OCI-LY7 (cell line): Measurements from ENCODE around the gene GP2.

Source experiments
- EZH2phosphoT487 ChIP-seq: fragments of 200-600 bp; sonication (generic); IDR thresholded peaks from 2 replicates; pipeline ENCODE4 v1.6.1; 2018; ENCODE audit warnings: low read depth, borderline replicate concordance, mild to moderate bottlenecking, mixed run types, antibody characterized with exemption, low read length, moderate library complexity, mixed read lengths
- TF ChIP-seq, protein P1 (sequence below): fragments of 200-600 bp; sonication (generic); conservative IDR thresholded peaks from 2 replicates; pipeline ENCODE4 v1.5.1; 2014; ENCODE audit warnings: mild to moderate bottlenecking, antibody characterized with exemption, low read length, moderate library complexity, mixed read lengths

GRCh38 chr16:20289571-20289970 lies 37.7 kb downstream of the GP2 start:
- TF ChIP-seq, protein P1, sequence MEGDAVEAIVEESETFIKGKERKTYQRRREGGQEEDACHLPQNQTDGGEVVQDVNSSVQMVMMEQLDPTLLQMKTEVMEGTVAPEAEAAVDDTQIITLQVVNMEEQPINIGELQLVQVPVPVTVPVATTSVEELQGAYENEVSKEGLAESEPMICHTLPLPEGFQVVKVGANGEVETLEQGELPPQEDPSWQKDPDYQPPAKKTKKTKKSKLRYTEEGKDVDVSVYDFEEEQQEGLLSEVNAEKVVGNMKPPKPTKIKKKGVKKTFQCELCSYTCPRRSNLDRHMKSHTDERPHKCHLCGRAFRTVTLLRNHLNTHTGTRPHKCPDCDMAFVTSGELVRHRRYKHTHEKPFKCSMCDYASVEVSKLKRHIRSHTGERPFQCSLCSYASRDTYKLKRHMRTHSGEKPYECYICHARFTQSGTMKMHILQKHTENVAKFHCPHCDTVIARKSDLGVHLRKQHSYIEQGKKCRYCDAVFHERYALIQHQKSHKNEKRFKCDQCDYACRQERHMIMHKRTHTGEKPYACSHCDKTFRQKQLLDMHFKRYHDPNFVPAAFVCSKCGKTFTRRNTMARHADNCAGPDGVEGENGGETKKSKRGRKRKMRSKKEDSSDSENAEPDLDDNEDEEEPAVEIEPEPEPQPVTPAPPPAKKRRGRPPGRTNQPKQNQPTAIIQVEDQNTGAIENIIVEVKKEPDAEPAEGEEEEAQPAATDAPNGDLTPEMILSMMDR, result no peak
- no peak for TF ChIP-seq EZH2phosphoT487
